Nucleus accumbens (tissue), 56 donors: Measurements from ENCODE around the gene PPP3CA.
A peak's percentile ranks its signal among the peaks of the same experiment; 100 is the strongest.

ENCODE experiments used
- DNase-seq, 56 donors: peaks; one replicate each; lab custom pipeline; 2025; lab: John Stamatoyannopoulos, UW

The PPP3CA gene

GRCh38 chr4:101074326-101074725 lies 273.0 kb downstream of the PPP3CA start:
- no peak for DNase-seq

DNA sequence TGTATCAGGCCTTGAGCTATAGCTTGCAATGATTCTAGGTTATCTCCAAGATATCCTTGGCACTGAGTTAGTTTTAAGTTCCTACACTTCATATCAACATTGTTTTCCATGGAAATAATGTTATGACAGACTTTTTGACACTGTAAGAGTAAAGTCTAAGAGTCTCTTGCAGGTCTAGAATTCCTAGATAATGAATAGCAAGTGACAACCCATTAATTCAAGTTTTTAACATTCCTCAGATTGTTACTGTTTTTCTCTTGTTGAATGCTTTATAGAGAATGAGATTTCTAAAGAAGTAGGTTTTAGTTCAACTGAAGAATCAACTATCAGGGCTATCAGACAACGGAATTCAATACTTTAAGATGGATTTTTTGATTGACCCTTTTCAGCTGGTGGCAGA lies 276.1 kb downstream of the PPP3CA start:
- DNase-seq: no peak

- DNase-seq: no peak
These were observed 279.2 kb downstream of the PPP3CA start for GRCh38 chr4:101068115-101068514.

GRCh38 chr4:101067383-101067782 lies 279.9 kb downstream of the PPP3CA start:
- DNase-seq: no peak

DNA sequence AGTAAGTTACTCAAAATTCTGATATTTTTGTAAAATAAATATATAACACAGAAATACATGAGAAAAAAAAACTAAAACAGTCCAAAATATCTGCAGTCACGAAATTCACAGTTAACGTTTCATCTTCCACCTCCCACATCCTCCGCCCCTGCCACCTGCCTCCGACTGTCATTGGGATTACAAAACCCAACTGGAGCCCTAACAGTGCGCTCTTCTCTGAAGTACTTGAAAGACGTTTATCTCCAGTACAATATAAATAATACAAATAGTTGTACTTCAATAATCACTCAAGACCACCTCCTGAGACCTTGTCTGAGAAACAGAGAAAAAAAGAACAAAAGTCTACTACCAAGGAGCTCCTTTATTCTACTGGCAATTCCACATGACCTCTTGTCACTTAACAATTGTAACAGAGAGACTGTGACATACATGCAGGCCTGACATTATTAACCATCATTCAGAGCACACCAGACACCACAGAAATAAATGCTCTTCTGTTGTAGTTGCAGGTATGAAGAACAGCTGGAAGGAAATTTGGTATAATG lies 280.6 kb downstream of the PPP3CA start:
- peak in 17 of 56 donors; percentile 7 to 67 (median 16) for DNase-seq

GRCh38 chr4:101065935-101066485 lies 281.3 kb downstream of the PPP3CA start:
- no peak for DNase-seq

- DNase-seq: no peak
These were observed 282.0 kb downstream of the PPP3CA start for GRCh38 chr4:101065346-101065745.

DNA sequence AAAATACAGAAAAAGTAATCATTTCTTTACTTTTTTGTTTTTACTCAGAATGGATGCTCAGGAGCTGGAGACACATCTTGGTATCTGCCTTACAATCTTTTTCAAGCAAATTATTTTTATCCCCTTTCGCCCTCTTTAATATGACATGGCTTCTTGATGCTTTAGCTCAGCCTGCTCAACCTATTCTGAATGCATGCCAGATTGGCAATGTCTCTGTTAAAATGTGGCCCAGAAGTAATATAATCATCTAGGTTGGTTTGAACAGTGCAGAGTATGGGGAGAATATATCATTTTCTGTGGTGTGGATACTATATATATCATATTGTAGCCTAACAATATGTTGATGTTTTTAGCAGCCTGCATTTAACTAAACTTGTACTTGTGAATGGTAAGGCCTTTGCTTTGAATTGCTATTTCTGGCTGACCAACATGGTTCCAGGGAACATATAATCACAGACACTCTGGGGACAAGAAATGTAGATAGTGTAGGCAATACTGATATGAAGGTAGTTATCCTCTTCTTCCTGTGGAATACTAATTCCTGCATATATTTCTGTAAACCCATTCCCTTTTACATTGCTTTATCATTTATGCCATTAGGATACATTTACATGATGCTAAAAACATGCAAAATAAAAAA lies 282.7 kb downstream of the PPP3CA start:
- no peak for DNase-seq

DNA sequence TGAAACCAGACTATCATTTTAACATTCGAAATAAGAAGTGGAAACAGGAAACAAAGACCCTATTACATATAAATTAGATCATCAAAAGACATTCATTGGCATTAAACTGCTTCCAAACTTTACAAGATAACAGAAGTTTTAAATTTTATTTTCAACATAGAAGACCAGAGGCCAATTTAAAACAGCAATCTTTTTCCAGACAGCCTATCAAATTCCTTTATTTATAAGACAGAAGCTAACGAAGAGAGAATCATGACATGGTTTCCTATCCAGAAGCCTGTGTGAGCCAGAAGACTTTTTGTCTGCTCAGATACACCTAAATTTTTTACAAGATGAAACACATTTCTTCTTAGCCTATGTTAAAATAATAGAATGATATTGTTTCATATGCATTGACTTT lies 291.9 kb downstream of the PPP3CA start:
- no peak for DNase-seq

DNA sequence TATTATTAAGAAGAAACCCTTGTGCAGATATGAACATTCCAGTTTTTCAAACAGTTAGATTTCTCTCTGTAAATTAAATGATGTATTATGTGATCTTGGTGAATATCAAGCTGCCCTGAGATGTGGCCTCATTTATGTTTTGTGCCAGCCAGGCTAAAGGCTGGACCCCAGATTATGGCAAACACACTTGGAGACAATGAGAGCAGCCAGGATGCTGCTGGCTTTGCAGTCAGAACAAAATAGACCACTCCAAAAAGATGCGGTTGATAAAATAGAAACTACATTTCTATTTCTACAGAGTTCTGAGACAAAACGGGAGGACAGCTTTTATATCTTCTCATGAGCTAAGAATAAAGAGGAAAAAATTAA lies 296.5 kb downstream of the PPP3CA start:
- no peak for DNase-seq

DNA sequence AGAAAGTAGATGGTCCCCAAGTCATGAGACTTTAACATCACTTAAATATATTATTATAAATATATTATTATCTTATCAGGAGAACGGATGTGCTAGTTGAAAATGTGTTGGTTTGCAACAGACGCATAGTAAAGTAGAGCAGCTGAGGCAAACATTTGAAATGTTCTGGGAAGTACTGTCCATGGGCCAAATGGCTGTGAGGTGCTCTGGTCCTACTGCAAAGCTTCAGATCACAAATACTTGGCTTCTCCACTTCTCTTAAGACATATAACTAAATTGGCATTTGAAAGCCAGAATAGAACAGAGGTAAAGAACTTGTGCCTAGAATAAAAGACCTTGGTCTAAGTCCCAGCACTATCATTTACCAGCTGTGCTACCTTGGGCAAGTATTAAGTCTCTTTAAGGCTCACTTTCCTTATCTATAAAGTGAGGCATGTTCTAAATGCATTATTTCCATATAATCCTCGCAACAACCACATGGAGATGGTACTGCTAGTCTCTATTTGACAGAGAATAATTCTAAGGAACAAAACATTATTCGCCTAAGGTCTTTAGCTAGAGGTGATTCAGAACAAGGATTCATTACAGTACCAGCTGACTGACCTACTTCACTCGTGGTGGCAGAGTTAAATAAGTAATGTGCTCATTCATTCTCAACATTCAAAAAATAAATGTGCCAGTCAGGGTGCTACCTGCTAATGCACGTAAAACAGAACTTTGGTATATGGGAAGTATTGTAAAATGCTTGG lies 297.1 kb downstream of the PPP3CA start:
- DNase-seq: no peak

GRCh38 chr4:101049549-101050001 lies 297.8 kb downstream of the PPP3CA start:
- DNase-seq: no peak

DNA sequence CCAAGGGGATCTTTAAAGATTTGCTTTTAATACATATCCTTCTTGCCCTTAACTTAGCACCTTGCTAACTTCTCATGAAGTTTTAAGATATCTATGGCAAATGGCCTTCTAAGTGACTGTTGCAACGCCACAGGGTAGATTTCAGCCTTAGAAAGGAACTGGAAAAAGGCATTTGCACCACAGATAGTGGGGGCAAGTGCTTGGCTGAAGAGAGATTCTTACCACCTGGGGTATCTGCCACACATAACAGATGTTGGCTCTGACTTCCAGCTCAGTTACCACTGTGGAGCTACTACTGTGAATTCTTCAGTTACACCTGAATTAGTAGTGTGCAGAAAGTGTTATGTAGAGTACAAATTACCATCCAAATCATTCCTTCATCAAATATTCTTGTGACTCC lies 302.6 kb downstream of the PPP3CA start:
- DNase-seq: no peak

DNA sequence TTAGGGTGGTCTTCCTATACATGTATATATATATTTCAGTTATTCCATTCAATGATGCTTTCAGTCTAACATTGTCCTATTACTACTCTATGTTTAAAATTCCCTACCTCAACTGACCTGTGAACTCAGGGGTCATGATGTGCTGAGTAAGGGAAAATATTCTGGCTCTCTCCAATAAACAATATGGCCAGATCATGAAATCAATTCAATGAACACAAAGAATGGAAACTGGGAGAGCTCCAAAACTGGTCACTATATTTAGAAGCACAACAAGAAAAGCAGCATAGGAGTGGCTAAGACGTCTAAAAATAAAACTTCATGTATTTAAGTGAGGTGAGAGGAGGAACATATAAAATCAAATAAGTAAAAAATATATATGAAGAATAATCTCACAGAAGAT lies 304.5 kb downstream of the PPP3CA start:
- DNase-seq: no peak

DNA sequence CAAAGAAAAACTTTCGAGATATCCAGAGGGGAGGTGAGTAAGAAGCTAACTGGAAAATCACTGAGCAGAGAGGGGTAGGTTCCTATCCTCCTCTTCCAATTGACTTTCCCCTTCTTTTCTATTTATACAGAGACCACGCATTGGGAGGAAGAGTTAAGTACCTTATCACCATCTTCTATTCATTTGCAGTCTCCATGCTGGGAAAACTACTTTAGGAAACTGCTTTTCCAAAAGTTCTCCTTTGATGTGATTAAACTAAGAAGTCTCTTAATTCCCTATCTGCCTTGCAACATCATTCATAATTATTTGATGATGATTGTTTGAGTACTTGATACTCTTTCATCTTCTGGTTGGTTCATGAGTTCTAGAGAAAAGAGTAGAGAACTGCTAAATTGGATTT lies 306.6 kb downstream of the PPP3CA start:
- DNase-seq: no peak

GRCh38 chr4:101039367-101039766 lies 308.0 kb downstream of the PPP3CA start:
- DNase-seq: no peak

DNA sequence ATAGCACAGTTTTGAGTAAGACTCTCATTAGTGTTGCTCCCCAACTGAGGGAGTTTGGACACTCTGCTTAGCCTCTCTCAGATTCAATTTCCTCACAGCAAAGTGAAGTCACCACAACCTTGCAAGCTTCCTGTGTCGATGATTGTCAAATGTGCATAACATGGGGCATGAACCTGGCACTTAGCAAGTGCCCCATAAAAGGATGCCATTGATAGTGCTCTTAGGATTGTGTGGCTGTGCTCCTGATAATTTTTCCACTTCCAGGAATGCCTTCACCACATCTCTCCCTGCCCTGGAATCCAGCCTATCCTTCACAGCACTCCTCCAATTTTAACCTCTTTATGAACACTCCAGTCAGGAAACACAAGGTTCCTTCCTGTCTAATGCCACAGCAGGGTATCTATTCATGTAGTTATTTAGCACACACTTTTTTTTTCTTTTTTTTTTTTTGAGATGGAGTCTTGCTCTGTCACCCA lies 309.4 kb downstream of the PPP3CA start:
- DNase-seq: no peak

- no peak for DNase-seq
These were observed 310.1 kb downstream of the PPP3CA start for GRCh38 chr4:101037249-101037648.

DNA sequence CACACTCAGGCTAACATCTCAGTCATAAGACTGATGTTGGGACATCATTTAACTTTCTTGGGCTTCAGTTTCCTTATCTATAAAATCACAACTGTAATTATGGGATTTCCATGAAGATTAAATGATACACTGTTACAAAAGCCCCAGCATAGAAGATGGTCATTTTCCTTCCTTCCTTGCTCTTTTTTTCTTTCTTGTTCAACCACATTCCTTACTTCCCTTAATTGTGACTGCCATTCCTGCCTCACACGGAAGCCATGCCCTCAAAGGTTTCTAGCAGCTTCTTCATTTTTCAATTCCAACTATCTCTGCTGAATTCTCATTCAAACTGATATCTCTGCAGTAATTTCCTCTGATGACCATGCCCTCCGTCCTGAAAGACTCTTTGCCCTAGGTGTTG lies 311.8 kb downstream of the PPP3CA start:
- DNase-seq: no peak

DNA sequence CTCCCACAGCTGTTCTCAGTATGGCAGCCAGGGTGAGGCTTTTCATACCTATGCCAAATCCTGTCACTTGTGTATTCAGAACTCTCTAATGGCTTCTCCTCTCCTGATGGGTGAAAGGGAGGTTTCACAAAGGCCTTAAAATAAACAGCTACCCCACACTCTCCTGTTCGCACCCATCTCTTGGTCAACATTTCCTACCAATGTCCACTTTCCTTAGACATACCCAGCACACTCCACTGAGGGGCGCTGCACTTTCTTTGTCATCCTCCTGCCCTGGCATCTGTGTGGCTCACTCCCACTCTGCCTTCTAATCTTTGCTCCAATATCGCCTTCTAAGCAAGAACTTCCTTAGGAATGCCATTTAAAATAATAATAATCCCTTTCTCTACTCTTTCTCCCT lies 313.3 kb downstream of the PPP3CA start:
- no peak for DNase-seq

DNA sequence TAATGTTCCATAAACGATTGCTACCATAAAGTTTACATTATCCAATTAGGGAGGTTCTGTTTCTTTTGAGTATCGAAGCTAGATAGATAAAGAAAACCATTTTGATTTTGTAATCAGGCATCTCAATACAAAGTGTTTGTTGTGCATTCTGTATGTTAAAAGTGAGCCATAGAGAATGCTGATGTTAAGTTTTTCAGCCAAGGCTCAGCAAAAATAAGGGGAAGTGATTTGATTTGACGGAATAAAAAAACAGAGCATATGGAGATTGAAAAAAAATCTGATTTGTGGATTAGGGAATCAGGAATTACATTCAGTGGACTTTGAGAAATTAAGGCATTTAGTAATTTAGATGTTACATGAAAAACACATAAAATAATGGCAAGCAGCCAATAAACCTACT lies 314.8 kb downstream of the PPP3CA start:
- DNase-seq: no peak

GRCh38 chr4:101031971-101032370 lies 315.4 kb downstream of the PPP3CA start:
- peak in 1 of 56 donors; percentile 10 for DNase-seq
